Measurements from ENCODE around the gene MISP. TPM values are rescaled to one million over a fixed set of nuclear protein-coding genes. Genes with fewer than 3 reads are reported as not detected.

MISP gene
- total and polyA plus RNA-seq, 4 donors: 14.9 to 23.7 (median 22.1) TPM

- no peak overlapping the region for H3K9ac ChIP-seq (ENCODE audit: insufficient read depth in 1 of 2, low read length in 2 of 2)
- H3K4me3 ChIP-seq: no peak overlapping the region
- H3K27ac ChIP-seq (ENCODE audit: low read depth in 1 of 2, low read length in 1 of 2): no peak overlapping the region
- no peak for ATAC-seq (ENCODE audit: insufficient read depth, low FRiP score)
- TF ChIP-seq, protein P1, sequence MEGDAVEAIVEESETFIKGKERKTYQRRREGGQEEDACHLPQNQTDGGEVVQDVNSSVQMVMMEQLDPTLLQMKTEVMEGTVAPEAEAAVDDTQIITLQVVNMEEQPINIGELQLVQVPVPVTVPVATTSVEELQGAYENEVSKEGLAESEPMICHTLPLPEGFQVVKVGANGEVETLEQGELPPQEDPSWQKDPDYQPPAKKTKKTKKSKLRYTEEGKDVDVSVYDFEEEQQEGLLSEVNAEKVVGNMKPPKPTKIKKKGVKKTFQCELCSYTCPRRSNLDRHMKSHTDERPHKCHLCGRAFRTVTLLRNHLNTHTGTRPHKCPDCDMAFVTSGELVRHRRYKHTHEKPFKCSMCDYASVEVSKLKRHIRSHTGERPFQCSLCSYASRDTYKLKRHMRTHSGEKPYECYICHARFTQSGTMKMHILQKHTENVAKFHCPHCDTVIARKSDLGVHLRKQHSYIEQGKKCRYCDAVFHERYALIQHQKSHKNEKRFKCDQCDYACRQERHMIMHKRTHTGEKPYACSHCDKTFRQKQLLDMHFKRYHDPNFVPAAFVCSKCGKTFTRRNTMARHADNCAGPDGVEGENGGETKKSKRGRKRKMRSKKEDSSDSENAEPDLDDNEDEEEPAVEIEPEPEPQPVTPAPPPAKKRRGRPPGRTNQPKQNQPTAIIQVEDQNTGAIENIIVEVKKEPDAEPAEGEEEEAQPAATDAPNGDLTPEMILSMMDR (IDR thresholded peaks at IDR 0.05; ENCODE audit: control extremely low read depth, extremely low read depth): no peak
- WGBS, 2 donors: 94 to 95% methylated on average over 10 of the region's 10 CpGs
- DNase-seq: no peak
- H3K27me3 ChIP-seq (ENCODE audit: control insufficient read depth in 3 of 3, insufficient read depth in 3 of 3, low read length in 2 of 3): no peaks in the 10 kb centered on the region
- H3K9me3 ChIP-seq (ENCODE audit: control insufficient read depth in 4 of 4, insufficient read depth in 3 of 4, low read length in 3 of 4): peaks cover 0 to 9% (median 0%) of the 10 kb centered on the region in 4 donors
- H3K4me1 ChIP-seq (ENCODE audit: control insufficient read depth in 5 of 5, insufficient read depth in 5 of 5, low read length in 5 of 5): no peaks in the 10 kb centered on the region
- H3K36me3 ChIP-seq (ENCODE audit: control insufficient read depth in 4 of 4, insufficient read depth in 4 of 4, low read length in 4 of 4): no peaks in the 10 kb centered on the region
Observed at GRCh38 chr19:763181-763580, 12.3 kb downstream of the MISP start.

- TF ChIP-seq, protein P1 (IDR thresholded peaks at IDR 0.05; ENCODE audit: control extremely low read depth, extremely low read depth): no peak
- no peak overlapping the region for H3K4me3 ChIP-seq
- peaks cover 0 to 2% (median 0%) of the 10 kb centered on the region in 5 donors for H3K4me1 ChIP-seq (ENCODE audit: control insufficient read depth in 5 of 5, insufficient read depth in 5 of 5, low read length in 5 of 5)
- DNase-seq: no peak
- ATAC-seq (ENCODE audit: insufficient read depth, low FRiP score): no peak
- H3K27me3 ChIP-seq (ENCODE audit: control insufficient read depth in 3 of 3, insufficient read depth in 3 of 3, low read length in 2 of 3): no peaks in the 10 kb centered on the region
- 93 to 96% methylated on average over 6 of the region's 6 CpGs for WGBS, 2 donors
- H3K36me3 ChIP-seq (ENCODE audit: control insufficient read depth in 4 of 4, insufficient read depth in 4 of 4, low read length in 4 of 4): no peaks in the 10 kb centered on the region
- H3K27ac ChIP-seq (ENCODE audit: low read depth in 1 of 2, low read length in 1 of 2): no peak overlapping the region
- H3K9me3 ChIP-seq (ENCODE audit: control insufficient read depth in 4 of 4, insufficient read depth in 3 of 4, low read length in 3 of 4): peaks cover 0 to 5% (median 0%) of the 10 kb centered on the region in 4 donors
- H3K9ac ChIP-seq (ENCODE audit: insufficient read depth in 1 of 2, low read length in 2 of 2): no peak overlapping the region
Observed at GRCh38 chr19:763869-764268, 13.0 kb downstream of the MISP start.

GRCh38 chr19:764301-764700, 13.4 kb downstream of the MISP start:
- TF ChIP-seq, protein P1 (IDR thresholded peaks at IDR 0.05; ENCODE audit: control extremely low read depth, extremely low read depth): no peak
- H3K36me3 ChIP-seq (ENCODE audit: control insufficient read depth in 4 of 4, insufficient read depth in 4 of 4, low read length in 4 of 4): no peaks in the 10 kb centered on the region
- no peak for ATAC-seq (ENCODE audit: insufficient read depth, low FRiP score)
- peaks cover 0 to 2% (median 0%) of the 10 kb centered on the region in 5 donors for H3K4me1 ChIP-seq (ENCODE audit: control insufficient read depth in 5 of 5, insufficient read depth in 5 of 5, low read length in 5 of 5)
- WGBS, 2 donors: 93 to 94% methylated on average over 12 of the region's 12 CpGs
- no peak overlapping the region for H3K4me3 ChIP-seq
- no peak overlapping the region for H3K9ac ChIP-seq (ENCODE audit: insufficient read depth in 1 of 2, low read length in 2 of 2)
- peaks cover 0 to 5% (median 0%) of the 10 kb centered on the region in 4 donors for H3K9me3 ChIP-seq (ENCODE audit: control insufficient read depth in 4 of 4, insufficient read depth in 3 of 4, low read length in 3 of 4)
- DNase-seq: no peak
- H3K27ac ChIP-seq (ENCODE audit: low read depth in 1 of 2, low read length in 1 of 2): no peak overlapping the region
- H3K27me3 ChIP-seq (ENCODE audit: control insufficient read depth in 3 of 3, insufficient read depth in 3 of 3, low read length in 2 of 3): no peaks in the 10 kb centered on the region

GRCh38 chr19:765179-765738, 14.3 kb downstream of the MISP start:
- no peak for DNase-seq
- peaks cover 0 to 2% (median 0%) of the 10 kb centered on the region in 5 donors for H3K4me1 ChIP-seq (ENCODE audit: control insufficient read depth in 5 of 5, insufficient read depth in 5 of 5, low read length in 5 of 5)
- H3K9me3 ChIP-seq (ENCODE audit: control insufficient read depth in 4 of 4, insufficient read depth in 3 of 4, low read length in 3 of 4): peaks cover 0 to 5% (median 0%) of the 10 kb centered on the region in 4 donors
- TF ChIP-seq, protein P1 (IDR thresholded peaks at IDR 0.05; ENCODE audit: control extremely low read depth, extremely low read depth): no peak
- 79 to 87% methylated on average over 7 of the region's 7 CpGs for WGBS, 2 donors
- no peak overlapping the region for H3K9ac ChIP-seq (ENCODE audit: insufficient read depth in 1 of 2, low read length in 2 of 2)
- H3K36me3 ChIP-seq (ENCODE audit: control insufficient read depth in 4 of 4, insufficient read depth in 4 of 4, low read length in 4 of 4): no peaks in the 10 kb centered on the region
- H3K27ac ChIP-seq (ENCODE audit: low read depth in 1 of 2, low read length in 1 of 2): no peak overlapping the region
- no peak overlapping the region for H3K4me3 ChIP-seq
- H3K27me3 ChIP-seq (ENCODE audit: control insufficient read depth in 3 of 3, insufficient read depth in 3 of 3, low read length in 2 of 3): no peaks in the 10 kb centered on the region
- ATAC-seq (ENCODE audit: insufficient read depth, low FRiP score): no peak
